Erythroblast (primary cell): ENCODE data around the gene NPC1.

Experiments used
- GATA1 ChIP-seq: IDR thresholded peaks from 2 replicates; pipeline ENCODE4 v1.6.1; 2011; ENCODE audit warnings: low read depth, mild to moderate bottlenecking, control low read depth, low read length, moderate library complexity
- POLR2A ChIP-seq: IDR thresholded peaks from 2 replicates; pipeline ENCODE4 v1.6.1; 2011; ENCODE audit warnings: mild to moderate bottlenecking, low read length

- TF ChIP-seq POLR2A (no peak), GATA1 (no peak)
Measured at GRCh38 chr18:23538001-23538400, 48.3 kb downstream of the NPC1 start.
